Effector CD8-positive, alpha-beta T cell (primary cell): ENCODE results near the gene FCSK.
A peak's percentile ranks its signal among the peaks of the same experiment; 100 is the strongest.
"Not testable (repeated sequence)": the region's sequence is repeated elsewhere in the genome, so short reads cannot be mapped to it uniquely, and the experiment has no call there.

ENCODE experiments used
- DNase-seq: peaks from one replicate; lab custom pipeline; 2025; lab: John Stamatoyannopoulos, UW

FCSK gene

GRCh38 chr16:70432356-70432722, 22.1 kb upstream of the FCSK start:
- no peak for DNase-seq

GRCh38 chr16:70432723-70433457, 21.5 kb upstream of the FCSK start:
- DNase-seq = no peak

- no peak for DNase-seq
Measured at GRCh38 chr16:70433458-70434103, 20.8 kb upstream of the FCSK start.

GRCh38 chr16:70434484-70435260, 19.7 kb upstream of the FCSK start:
- no peak for DNase-seq

DNA sequence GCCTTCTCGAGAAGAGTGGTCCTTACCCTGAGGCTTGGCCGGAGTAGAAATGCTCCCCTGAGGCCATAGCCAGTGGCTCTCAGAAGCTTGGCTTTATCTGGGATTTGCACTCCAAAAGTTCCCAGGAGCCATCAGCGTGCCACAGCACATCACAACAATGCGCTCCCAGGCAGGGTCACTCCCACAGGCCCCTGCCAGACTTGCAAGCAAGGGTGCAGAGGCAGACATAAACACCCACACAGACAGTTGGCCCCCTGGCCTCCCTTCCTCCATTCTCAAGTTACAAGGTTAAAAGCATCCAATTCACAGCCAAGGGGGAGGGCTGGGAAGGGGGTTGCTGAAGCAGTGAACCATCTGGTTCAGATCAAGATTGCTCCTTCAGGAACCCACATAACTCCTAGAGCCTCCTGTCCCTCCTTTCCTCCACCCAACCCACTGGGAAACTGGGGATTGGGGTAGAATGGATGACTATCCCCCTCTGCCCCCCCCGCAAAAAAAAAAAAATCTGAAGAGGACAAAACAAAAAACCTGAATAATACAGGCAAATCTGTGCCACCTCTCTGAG, 17.3 kb upstream of the FCSK start:
- no peak for DNase-seq

DNA sequence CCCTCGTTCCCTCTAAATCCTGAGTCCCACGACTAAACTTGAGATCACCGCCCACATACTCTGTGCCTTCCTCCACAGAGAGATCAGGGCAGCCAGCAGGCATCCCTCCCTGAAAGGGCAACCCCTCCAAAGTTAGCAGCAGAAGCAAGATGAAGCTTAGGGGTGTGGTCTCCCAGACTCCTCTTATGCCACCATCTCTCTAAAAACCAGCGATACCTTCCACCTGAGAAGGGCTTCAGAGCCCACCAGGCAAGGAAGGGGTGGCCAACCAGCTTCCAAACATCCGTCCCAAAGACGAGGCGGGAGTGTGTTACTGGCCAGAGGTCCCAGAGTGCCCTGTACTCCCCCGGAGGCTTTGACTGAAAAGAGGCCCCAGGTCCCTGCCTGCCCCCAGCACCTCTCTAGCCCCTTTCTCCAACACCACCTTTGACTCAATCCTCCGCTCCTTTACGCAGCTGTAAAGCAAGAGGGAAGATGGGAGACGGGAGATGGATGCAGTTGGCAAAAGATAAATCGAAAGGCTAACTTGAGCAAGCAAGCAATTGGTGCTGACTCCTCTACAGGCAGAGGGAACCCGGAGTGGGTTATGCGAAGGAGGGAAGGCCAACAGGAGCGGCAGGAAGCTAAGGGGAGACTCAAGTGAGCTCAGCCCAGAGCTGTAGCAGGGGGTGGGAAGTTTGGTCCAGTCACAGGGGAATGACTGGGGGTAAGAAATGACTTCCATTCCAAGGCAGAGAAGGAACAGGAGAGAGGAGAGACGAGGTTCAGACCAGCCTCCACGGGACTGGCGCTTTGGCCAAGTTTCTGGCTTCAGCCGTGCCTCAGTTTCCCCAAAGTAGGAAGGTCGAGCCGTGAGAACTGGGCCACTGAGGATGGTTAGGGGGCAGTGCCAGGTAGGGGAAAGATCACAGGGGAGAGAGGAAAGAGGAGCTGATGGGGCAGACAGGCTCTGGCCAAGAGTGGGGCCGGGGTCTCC, 16.5 kb upstream of the FCSK start:
- no peak for DNase-seq

GRCh38 chr16:70438585-70438968, 15.8 kb upstream of the FCSK start:
- no peak for DNase-seq

DNA sequence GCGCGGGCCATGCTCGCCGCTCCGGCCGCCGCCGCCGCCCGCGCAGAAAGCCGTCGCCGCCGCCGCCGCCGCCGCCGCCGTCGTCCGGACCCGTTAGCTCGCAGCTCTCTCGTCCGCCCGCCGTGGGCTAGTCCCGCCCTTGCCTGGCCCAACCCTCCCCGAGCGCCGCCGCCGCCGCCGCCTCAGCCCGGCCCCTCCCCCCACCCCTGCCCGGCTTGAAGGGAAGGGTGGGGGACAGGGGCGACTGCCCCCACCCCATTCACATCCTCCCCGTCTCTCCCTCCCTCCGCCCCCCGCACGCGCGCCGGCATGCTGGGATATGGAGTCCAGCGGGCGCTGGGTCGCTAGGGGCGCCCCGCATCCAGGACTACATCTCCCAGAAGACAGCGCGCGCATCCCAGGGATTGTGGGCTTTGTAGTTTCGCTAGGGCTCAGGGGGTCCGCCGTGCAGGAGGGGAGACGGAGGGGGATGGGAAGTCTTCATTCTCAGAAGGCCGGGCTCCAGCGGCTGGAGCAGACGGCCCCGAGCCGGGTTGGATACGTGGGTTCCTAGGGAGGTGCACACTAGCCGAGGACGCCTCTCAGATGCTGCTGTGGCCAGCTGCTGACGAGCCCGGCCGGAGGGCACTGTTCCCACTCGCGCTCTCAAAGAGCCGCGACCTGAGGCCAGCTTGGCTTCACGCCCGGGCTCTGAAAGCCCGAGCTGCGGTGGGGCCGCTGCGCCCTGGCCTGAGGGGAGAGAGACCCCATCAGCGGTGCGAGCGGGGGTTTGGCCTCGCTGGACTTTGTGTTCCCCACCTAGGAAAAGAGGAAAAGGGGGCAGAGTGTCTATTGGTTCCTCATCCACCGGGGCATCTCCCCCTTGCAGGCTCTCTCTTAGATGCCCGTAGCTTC, 15.2 kb upstream of the FCSK start, which contains the start of gene ST3GAL2:
Gene ST3GAL2 (minus strand): TSS at position 132 of the 894 bp plus-strand sequence. CDS start 40,570 bp downstream, outside the sequence.
- DNase-seq = peak; percentile 91

DNA sequence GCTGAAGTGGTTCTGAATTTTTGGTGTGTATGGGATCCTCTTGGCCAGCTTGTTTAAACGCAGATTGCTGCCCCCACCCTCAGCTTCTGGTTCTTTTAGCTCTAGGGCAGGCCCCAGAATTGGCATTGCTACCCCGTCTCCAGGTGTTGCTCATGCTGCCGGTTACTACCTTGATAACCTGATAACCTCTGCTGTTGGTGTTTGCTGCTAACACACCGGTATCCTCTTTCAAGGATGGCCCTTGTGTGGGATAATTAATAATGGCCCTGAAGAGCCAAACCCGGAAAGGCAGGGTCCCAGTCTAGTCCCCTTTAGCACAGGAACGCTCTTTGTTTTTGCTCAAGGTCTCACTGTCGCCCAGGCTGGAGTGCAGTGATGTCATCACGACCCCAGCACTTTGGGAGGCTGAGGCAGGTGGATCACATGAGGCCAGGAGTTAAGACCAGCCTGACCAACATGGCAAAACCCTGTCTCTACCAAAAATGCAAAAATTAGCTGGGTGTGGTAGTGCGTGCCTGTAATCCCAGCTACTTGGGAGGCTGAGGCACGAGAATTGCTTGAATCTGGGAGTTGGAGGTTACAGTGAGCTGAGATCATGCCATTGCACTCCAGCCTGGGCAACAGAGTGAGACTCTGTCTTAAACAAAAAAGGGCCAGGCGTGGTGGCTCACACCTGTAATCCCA, 14.2 kb upstream of the FCSK start:
- no peak for DNase-seq

- DNase-seq = no peak
Measured at GRCh38 chr16:70441406-70441990, 12.9 kb upstream of the FCSK start.

- no peak for DNase-seq
Measured at GRCh38 chr16:70442344-70442743, 12.1 kb upstream of the FCSK start.

DNA sequence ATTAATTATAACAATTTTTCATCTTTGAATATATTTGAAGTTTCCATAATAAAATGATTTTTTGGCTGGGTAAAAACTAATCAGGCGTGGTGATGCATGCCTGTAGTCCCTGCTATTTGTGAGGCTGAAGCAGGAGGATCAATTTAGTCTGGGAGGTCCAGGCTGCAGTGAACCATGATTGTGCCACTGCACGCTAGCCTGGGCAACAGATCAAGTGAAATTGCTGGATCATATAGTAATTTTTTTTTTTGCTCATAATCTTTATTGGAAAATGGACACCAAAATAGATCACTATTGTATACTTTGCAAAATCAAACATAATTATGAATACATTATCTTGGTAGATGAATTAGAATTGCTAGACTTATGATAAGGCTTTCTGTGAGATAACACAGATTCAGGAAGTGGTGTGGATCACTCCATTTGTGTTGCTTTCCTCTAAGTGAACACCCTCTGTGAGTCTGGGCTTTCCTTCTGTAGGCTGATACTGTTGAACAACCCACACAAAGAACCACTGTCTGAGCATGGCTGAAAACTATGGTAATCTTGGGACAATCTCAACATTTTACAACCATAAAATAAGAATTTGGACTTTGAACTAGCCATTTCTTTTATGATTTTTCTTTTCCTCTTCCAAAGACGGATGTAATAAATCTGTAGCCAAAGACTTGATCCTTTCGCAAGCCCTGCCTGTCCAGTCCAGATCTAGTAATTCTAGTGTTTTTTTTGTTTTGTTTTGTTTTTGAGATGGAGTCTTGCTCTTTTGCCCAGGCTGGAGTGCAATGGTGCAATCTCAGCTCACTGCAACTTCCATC, 9.9 kb upstream of the FCSK start:
- no peak for DNase-seq

- DNase-seq = no peak
Measured at GRCh38 chr16:70448075-70448474, 6.3 kb upstream of the FCSK start.

DNA sequence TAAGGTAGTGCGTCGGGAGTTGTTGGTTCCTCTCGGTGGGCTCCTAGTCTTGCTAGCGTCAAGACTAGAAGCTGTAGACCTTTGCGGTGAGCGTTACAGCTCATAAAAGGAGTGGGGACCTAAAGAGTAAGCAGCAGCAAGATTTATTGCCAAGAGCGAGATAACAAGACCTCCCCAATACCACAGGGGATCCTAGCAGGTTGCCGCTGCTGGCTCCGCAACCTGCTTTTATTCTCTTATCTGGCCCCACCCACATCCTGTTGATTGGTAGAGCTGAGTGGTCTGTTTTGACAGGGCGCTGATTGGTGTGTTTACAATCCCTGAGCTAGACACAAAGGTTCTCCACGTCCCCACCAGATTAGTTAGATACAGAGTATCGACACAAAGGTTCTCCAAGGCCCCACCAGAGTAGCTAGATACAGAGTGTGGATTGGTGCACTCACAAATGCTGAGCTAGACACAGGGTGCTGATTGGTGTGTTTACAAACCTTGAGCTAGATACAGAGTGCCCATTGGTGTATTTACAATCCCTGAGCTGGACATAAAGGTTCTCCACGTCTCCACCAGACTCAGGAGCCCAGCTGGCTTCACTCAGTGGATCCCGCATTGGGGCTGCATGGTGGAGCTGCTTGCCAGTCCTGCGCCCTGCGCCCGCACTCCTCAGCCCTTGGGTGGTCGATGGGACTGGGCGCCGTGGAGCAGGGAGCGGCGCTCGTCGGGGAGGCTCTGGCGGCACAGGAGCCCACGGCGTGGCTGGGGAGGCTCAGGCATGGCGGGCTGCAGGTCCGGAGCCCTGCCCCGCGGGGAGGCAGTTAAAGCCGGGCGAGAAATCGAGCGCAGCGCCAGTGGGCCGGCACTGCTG, 4.0 kb upstream of the FCSK start:
- DNase-seq = not testable (repeated sequence)

GRCh38 chr16:70451004-70451340, 3.4 kb upstream of the FCSK start:
- DNase-seq = not testable (repeated sequence)

GRCh38 chr16:70453117-70453891, 1.1 kb upstream of the FCSK start:
- no peak for DNase-seq

DNA sequence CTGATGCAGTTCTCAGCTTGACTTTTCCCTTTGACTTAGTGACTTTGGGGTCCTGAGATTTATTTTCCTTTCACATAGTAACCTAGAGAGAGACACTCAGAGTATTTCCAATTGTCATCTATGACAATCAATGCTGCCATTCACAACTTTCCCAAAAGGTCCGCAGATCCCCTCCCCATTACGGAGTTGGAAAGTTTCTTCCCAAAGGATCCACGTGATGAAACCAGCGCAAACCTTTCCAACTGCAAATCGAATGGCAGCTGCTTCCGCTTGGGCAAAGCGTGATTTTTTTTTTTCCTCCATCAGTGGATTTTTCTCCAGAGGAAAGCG, 538 bp upstream of the FCSK start:
- DNase-seq = no peak
